ENCODE measurements around the gene NUTM2B. TPM values are rescaled to one million over a fixed set of nuclear protein-coding genes. Genes with fewer than 3 reads are reported as not detected.
"Not testable (repeated sequence)": the region's sequence is repeated elsewhere in the genome, so short reads cannot be mapped to it uniquely, and the experiment has no call there.

Gene NUTM2B, protein sequence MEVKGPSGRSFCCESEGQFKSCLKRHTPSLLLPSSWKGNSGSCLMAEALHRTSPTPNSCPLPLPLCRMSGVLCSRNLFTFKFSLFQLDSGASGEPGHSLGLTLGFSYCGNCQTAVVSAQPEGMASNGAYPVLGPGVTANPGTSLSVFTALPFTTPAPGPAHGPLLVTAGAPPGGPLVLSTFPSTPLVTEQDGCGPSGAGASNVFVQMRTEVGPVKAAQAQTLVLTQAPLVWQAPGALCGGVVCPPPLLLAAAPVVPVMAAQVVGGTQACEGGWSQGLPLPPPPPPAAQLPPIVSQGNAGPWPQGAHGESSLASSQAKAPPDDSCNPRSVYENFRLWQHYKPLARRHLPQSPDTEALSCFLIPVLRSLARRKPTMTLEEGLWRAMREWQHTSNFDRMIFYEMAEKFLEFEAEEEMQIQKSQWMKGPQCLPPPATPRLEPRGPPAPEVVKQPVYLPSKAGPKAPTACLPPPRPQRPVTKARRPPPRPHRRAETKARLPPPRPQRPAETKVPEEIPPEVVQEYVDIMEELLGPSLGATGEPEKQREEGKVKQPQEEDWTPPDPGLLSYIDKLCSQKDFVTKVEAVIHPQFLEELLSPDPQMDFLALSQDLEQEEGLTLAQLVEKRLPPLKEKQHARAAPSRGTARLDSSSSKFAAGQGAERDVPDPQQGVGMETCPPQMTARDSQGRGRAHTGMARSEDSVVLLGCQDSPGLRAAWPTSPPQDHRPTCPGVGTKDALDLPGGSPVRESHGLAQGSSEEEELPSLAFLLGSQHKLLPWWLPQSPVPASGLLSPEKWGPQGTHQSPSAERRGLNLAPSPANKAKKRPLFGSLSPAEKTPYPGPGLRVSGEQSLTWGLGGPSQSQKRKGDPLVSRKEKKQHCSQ
- 0.34 and 0.99 TPM in 2 replicates for total RNA-seq

DNA sequence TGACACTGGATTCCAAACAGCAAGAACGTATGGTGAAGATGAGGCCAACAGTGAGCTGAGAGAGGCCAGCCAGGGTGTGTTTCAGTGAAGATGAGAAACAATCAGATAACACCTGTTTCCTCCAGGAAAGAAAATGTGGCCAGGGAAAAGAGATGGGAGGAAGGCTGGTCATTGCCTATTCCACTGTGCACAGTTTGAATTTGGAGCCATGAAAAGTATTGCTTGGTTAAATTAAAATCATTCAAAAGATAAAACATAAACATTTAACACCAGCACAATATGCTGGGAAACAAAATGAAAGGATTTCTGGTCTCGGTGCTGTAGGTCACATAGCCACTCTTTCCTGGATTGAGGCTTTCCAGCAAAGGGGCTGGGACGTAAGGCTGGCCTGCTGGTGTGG is at the start of gene NUTM2B:
Gene NUTM2B, plus strand, starts transcription at position 301 of the 400 bp plus-strand sequence. CDS start 383 bp downstream, outside the sequence.
- not testable (repeated sequence) for DNase-seq (ENCODE audit: extremely low read depth, low read depth, low spot score)

DNA sequence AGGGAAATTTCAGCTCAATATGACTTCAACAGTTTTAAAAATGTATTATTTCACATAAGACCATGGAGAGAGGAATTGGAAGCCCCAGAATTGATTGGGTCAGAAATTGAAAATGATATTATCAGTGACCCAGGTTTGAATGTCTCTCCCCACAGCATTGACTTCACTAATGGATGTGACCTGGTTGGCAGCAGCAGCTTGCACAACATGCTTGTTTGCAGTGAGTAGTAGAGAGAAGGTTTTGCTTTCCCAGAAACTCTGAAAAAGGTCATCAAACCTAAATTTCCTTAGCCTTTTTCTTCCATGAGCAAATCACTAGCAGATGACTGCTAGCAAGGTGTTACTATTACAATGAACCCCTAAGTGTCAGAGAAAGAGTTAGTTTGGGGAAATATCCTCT is 39.7 kb upstream of the NUTM2B start:
- DNase-seq (ENCODE audit: extremely low read depth, low read depth, low spot score), result not testable (repeated sequence)

DNA sequence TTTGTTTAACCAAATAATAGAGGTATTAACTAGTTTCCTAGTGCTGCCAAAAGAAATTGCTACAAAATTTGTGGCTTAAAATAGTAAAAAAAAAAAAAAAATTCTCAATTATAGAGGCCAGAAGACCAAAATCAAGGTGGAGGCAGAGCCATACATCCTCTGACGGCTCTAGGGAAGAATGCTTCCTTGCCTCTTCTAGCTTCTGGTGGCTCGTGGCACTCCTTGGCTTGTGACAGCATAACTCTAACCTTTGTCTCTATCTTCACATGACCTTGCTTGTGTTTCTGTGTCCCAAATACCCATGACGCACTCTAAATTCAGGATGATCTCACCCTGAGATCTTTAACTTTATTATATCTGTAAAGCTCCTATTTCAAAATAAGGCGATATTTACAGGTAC is 38.3 kb upstream of the NUTM2B start:
- DNase-seq (ENCODE audit: extremely low read depth, low read depth, low spot score), result not testable (repeated sequence)

DNA sequence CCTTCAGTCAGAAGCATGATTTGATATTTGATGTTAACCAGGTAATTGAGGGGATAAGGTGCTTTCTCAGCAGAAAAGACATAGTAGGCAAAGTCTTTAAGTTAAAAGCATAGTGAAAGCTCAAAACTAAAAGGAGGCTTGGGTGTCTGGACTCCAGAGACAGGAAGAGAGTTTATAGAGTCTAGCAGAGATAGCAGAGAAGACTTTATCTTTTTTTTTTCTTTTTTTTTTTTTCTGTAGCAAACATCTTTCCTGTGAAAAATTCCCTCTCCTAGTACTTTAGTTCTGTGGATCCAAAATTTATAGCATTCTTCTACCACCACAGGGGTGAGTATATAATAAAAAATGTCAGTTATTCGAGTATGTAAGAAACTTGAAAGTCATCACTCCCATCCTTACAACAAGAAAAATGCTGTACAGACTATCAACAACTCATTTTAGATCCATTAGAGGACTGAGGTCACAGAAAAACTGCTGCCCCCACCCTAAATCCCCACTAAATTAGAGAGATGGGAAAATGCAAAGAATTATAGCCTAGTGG is 33.7 kb upstream of the NUTM2B start:
- DNase-seq (ENCODE audit: extremely low read depth, low read depth, low spot score), result not testable (repeated sequence)

DNA sequence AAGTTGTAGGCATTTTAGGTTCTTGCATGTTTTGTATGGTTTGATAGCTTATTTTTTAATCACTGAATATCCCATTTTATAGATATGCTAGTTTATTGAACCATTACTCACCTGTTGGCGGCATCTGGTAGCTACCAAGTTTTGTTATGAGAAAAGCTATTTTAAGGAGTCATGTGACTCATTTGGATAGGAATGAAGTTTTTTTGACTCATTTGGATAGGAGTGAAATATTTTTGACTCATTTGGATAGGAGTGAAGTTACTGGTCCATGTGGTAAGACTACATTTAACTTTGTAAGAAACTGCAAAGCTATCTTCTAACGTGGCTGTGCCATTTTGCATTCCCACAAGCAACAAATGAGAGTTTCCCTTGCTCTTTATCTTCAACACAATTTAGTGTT is 28.1 kb upstream of the NUTM2B start:
- not testable (repeated sequence) for DNase-seq (ENCODE audit: extremely low read depth, low read depth, low spot score)

DNA sequence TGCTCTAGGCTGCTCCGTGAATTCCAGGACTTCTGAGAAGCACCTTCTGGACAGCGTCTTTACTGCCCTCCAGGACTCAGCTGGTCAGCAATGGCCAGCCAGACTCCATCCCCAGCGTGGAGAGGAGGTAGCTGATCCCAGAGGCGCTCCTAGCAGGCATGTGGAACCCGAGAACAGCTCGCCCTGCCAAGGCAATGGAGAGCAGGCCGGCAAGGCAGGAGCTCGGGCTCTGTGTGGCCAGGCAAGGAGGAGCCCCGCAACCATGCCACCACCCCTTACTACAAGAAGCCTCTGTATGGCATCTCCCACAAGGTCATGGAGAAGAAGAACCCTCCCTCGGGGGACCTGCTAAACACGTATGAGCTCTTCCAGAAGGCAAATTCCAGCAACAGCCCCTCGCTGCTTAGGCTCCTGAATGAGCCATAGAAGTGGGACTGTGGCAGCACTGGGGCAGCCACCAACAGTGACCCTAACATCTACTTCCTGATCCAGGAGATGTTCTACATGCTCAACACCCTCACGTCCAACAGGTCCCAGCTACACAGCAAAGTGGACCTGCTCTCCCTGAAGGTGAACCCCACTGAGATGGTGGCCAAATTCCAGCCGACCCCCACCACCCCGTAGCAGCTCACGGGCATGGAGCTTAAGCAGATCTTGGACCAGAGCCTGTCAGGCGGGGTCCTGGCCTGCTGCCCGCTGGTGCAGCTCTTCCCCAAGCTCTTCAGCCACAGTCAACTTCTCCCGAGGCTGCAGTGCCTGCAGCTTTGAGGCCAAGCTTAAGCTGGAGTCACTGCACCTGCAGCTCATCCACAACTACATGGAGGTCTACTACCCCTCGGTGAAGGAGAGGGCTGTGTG is 19.8 kb upstream of the NUTM2B start:
- not testable (repeated sequence) for DNase-seq (ENCODE audit: extremely low read depth, low read depth, low spot score)

DNA sequence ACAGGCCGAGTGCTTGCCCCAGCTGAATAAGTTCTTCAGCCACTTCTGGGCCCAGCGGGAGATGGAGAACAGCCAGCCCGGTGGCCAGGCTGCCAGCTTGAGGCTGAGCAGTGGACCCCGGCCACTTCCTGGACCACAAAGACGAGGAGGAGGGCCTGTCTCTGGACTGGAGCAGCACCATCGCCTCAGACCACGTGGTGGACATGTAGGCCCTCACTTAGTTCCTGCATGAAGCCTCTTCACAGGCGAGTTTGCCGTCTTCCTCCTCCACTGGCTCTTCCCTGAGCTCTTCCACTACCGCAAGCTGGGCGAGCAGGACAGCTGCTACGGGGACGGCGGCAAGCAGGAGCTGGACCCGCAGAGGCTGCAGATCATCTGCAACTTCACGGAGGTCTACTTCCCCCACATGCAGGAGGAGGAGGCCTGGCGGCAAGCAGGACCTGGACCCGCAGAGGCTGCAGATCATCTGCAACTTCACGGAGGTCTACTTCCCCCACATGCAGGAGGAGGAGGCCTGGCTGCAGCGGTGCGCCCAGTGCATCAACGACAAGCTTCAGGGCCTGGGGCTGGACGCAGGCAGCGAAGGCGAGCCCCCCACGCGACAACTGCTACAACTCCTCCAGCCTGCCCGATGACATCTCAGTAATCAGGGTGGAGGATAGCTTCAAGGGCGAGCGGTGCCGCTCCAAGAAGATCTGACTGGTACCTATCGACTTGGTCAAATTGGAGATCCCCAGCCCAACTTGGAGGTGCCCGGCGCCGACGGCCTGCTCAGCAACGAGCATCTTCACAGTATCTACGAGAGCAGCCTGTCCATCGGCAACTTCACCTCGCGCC is 18.9 kb upstream of the NUTM2B start:
- DNase-seq (ENCODE audit: extremely low read depth, low read depth, low spot score), result not testable (repeated sequence)

DNA sequence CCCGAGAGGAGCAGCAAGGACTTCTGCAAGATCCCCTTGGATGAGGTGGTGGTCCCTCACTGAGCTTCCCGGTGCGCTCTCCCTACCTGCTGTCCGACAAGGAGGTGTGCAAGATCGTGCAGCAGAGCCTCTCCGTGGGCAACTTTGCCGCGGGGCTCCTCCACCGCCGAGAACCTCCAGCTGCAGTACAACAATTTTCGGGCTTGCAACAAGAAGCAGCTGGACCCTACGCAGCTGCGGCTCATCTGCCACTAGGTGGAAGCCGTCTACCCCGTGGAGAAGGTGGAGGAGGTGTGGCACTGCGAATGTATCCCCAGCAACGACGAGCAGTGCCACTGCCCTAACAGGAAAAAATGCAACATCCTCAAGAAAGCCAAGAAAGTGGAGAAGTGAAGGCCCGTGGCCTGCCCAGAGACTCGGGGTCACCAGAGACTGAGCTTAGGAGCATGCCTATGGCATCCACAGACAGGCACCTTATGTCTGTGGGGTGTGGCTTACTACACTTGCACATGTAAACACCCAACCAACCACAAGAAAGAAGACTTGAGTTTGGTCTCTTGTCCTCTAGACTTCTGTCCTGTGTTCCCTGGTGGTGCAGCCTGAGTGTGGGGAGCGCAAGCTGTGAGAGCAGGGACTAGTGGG is 17.9 kb upstream of the NUTM2B start:
- not testable (repeated sequence) for DNase-seq (ENCODE audit: extremely low read depth, low read depth, low spot score)

DNA sequence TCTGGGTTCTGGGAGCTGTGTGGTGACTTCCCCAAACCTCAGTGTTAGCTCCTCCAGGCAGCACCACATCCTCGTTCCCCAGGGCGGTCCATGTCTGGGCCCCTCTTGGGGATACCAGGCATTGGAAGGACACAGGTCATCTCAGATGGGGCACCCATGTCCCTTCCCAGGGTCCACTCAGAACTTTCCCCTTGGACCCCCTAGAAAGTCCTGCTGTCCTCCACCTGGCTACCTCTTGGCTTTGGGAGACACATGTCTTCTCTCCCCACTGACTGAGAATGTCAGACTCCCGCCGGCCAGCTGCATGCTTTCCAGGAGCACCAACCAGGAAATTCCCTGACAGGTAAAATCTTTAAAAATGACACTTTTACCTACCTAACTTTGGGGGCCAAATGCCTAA is 16.4 kb upstream of the NUTM2B start:
- not testable (repeated sequence) for DNase-seq (ENCODE audit: extremely low read depth, low read depth, low spot score)

DNA sequence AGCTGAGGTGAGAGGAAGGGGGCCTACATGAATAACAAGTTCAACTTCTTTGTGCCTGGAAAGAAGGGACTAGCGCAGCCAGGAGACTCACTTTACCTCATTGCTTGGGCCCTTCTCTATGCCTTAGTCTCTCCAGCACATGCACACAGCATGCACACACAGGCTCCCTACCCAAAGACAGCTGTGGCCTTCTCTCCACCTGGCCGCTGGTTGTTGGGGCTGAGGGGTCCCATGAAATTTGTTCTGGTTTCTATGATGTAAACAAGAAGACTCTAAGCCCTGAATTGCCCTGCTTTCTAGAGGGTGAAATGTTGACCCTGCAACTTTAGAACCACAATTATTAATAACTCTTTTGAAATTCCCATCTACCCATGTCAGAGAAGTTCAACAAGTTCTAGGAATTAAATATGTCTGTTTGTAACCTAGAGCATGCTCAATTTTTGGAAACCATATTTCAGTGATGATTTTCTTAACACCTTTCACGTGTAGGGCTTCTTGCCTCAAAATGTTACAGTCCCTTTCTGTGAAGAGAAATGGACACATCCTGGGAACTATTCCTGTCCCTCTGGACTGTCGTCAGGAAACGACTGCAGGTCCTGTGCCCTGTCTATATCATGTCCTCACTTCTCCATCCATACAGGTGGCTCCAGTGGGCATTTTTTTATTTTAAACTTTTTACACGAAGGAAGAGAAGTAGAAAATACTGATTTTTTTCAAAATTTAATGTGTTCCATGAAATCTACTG is 15.4 kb upstream of the NUTM2B start:
- not testable (repeated sequence) for DNase-seq (ENCODE audit: extremely low read depth, low read depth, low spot score)

DNA sequence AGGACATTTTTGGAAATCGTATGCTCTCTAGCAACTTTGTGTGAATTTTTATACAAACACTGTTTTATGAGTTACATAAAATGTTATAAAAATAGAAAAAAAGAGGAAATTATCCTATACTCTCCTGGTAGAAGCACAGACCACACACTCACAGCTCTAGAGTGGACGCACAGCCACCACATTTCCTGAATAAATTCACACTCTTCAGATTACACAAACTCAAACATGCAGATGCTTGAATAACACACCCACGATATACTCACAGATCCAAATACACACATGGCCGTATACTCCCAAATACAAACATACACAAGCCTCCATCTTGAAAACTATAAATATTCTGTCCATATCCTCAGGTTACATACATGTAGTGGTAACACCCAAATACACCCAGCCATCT is 14.2 kb upstream of the NUTM2B start:
- DNase-seq (ENCODE audit: extremely low read depth, low read depth, low spot score), result not testable (repeated sequence)

DNA sequence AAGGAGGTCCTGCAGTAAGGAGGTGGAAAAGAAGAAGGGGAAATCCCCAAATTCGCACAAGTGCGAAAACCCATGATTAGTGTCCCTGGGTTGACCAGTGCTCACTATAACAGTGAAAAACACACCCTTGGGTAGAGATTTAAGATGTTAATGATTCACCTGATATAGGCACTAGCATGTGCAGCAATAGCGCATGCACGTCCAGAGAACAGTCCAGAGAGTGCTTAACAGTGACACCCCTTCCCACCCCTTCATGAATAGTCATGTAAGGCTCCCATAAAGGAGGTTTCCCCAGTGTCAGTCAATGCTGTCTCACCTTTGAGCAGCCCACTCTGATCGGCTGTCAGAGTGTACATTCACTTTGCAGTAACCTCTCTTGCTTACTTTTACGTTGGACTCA is 6.4 kb upstream of the NUTM2B start:
- not testable (repeated sequence) for DNase-seq (ENCODE audit: extremely low read depth, low read depth, low spot score)

DNA sequence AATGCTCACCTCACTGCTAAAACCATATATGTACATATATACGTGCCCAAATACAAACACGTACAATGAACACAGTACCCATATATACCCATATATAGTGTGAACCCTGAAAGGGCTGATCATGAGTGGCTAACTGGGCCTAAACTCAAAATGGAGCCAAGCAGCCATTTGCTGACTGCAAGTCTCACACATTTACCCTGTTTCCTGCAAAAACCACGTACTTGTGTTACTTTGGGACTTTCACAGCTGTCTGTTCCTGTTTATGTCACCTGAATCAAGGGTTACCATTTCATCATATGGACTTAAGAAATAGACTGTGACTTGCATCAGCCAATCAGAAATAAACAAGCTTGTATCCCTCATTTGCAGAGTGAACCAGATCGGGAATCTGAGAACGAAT is 5.9 kb upstream of the NUTM2B start:
- DNase-seq (ENCODE audit: extremely low read depth, low read depth, low spot score), result not testable (repeated sequence)

DNA sequence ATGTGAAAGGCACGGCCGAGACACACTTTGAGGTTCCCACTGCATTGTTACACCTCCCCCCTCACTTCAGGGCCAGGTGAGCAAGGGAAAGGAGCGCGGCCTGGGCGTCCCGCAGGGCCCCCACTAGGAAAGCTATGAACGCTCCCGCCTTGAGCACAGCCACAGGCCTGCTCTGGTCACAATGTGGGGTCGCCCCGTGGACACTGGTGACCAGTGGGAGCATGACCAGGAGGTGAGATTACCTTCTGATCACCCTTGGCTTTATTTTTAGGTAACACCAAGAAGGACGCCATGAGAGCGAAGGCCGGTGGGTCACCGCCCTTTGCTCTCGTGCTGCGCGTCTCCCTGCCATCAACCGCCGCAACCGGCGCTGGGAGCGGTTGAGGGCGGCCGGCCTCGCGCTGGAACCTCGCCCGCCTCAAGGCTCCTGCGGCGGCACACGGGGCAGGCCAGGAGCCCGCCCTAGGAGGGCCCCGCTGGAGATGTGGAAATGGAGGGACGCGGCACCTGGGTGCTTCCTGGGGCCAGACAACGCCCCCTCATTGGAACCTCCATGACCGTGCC is 2.6 kb upstream of the NUTM2B start:
- not testable (repeated sequence) for DNase-seq (ENCODE audit: extremely low read depth, low read depth, low spot score)

DNA sequence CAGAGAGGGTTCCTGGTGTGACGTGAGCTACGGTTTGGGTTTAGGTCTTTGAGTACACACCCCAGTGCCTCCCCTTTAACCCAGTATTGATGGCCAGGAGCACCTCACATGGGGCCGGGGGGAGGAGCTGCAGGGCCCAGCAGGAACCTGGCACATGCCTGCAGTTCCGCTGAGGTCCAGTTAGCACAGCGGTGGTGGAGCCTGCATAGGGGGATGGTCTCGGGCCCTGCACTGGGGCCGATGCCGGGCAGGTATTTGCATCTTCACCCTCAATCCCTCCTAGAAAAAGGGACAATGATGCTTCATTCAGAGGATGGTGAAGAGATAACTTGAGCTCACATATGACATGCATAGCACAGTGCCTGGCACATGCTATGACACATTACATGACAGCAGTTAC is 4.0 kb downstream of the NUTM2B start:
- DNase-seq (ENCODE audit: extremely low read depth, low read depth, low spot score), result not testable (repeated sequence)

DNA sequence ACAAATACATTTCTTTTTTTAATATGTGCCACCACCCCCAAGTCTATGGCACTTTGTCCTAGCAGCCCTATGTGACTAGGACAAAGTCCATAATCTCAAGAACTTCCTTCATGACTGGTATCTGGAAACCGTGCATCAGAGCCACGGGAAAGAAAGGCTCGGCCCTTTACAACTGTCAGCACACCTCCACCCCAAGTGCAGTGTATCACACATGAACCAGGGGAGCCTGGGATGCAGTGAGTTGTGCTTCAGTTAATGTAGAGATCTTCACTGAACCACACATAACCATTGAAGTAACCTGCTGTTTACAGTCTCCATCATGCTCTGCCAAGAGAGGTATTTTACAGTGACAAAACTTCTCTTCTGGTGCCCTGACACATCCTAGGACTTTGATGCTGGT is 11.9 kb downstream of the NUTM2B start:
- DNase-seq (ENCODE audit: extremely low read depth, low read depth, low spot score), result not testable (repeated sequence)

DNA sequence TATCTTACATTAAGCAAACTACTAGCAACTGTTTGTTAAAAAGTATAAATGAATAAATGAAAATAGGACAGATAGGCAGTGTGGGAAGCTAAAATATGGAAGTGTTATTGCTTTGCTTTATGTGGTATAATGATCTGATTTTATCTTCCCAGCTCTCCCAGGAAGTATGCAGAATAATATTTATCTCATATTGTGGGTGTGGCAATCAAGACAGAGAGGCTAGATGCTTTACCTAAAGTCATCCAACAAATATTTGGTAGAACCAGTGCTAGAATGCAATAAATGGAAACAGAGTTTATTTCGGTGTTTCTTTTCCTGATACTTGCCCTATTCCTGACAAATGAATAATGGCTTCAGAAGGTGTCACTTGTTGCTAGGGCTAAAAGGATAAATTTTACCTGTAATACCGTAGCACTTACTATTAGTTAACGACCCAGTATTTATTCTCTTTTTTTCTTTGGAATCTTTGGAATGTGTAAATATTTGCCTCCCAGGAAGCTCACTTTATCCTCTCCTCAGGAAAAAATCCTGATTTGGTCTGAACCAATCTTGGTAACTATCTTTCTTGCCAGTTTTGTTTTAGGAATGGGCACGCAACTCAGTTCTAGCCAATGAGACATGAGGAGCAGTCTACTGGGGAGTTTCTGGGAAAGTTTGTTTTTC is 14.0 kb downstream of the NUTM2B start:
- DNase-seq (ENCODE audit: extremely low read depth, low read depth, low spot score), result not testable (repeated sequence)

All from glomerular endothelial cell (primary cell).